Testis (tissue), 3 donors: Measurements from ENCODE around the gene RAP1GAP2. TPM values are rescaled to one million over a fixed set of nuclear protein-coding genes. Genes with fewer than 3 reads are reported as not detected.

ENCODE experiments used
- DNase-seq: peaks from one replicate; pipeline ENCODE4 v3.0.0-alpha.2; 2019
- H3K27ac ChIP-seq, 2 donors: fragments of 200-600 bp; sonication (generic); one replicate each; pipeline ENCODE4 v1.5.1; 2019
- H3K27me3 ChIP-seq: fragments of 200-600 bp; sonication (generic); one replicate; pipeline ENCODE4 v1.5.1; 2019
- H3K36me3 ChIP-seq: fragments of 200-600 bp; sonication (generic); one replicate; pipeline ENCODE4 v1.5.1; 2017; ENCODE audit warnings: low read depth; ENCODE audit errors: missing control alignments
- H3K4me1 ChIP-seq: fragments of 200-600 bp; sonication (generic); one replicate; pipeline ENCODE4 v1.5.1; 2019
- H3K4me3 ChIP-seq, 2 donors: fragments of 200-600 bp; sonication (generic); one replicate each; pipeline ENCODE4 v1.5.1; 2017 to 2019
- H3K9me3 ChIP-seq: fragments of 200-600 bp; sonication (generic); one replicate; pipeline ENCODE4 v1.5.1; 2017
- POLR2A ChIP-seq: fragments of 450-650 bp; IDR thresholded peaks from one replicate; pipeline ENCODE4 v1.6.1; 2017; ENCODE audit warnings: antibody characterized with exemption, mild to moderate bottlenecking, moderate library complexity
- WGBS, 2 donors: methylation state at CpG; one replicate each; pipeline ENCODE4 v1.1.5; 2018; 5-methylcytosine and 5-hydroxymethylcytosine counted together
- intact Hi-C: fragments of 100-400 bp; cut with DNase I; formaldehyde crosslinking; loops from one replicate; pipeline ENCODE4 v1.15.1; 2023; ENCODE audit warnings: low total_unique reads
- polyA plus RNA-seq: library from polyadenylated mRNA; stranded (reverse); fragments of 350-450 nt; fragmentation: Illumina TruSeq; extraction: RNeasy Lipid Tissue Mini Kit (QIAGEN cat#74804); gene quantifications from one replicate; pipeline ENCODE4 v1.2.3, GENCODE V29; 2014; ENCODE audit warnings: low read depth, low replicate concordance; ENCODE audit not compliant: insufficient read depth
- total RNA-seq, 2 donors: library from RNA; depleted of rRNA; stranded (reverse); fragments of >200 nt; gene quantifications; one replicate each; pipeline ENCODE4 v1.2.3, GENCODE V29; 2016
- TF ChIP-seq, protein P1 (sequence below), 3 experiments: fragments of 450-650 bp in 2 of 3; fragments of 200-600 bp in 1 of 3; sonication (generic) in 1 of 3; IDR thresholded peaks; one replicate each; pipeline ENCODE4 v1.5.1; 2016 to 2019; ENCODE audit warnings: antibody characterized with exemption in 3 of 3, mild to moderate bottlenecking in 2 of 3, moderate library complexity in 1 of 3

RAP1GAP2 gene
- total and polyA plus RNA-seq, 3 donors from 2014 or later: 10.4 to 21.7 (median 15.1) TPM

DNA sequence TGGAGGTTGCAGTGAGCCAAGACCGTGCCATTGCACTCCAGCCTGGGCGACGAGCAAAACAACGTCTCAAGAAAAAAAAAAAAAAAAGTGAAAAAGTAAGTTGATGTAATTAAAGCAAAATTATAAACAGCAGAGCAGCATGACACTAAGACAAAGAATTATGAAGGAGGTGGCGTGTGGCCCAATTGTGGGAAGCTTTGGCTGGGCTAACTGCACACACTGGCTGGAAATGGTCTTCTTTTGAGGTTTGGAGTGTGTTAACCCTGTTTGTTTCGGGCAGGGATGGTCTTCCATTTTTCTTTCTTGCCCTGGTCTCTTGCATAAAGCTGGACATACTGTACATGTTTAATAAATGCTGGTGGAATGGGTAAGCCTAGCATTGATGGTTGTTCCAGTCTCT lies 54.8 kb downstream of the RAP1GAP2 start:
- intact Hi-C loops: no loop called here
- Histone ChIP-seq H3K27ac (no peak overlapping the region), H3K27me3 (no peaks in the 10 kb centered on the region), H3K9me3 (no peaks in the 10 kb centered on the region), H3K36me3 (no peaks in the 10 kb centered on the region), H3K4me1 (peaks cover 11% of the 10 kb centered on the region), H3K4me3 (no peak overlapping the region)
- TF ChIP-seq POLR2A: no peak
- TF ChIP-seq, protein P1, sequence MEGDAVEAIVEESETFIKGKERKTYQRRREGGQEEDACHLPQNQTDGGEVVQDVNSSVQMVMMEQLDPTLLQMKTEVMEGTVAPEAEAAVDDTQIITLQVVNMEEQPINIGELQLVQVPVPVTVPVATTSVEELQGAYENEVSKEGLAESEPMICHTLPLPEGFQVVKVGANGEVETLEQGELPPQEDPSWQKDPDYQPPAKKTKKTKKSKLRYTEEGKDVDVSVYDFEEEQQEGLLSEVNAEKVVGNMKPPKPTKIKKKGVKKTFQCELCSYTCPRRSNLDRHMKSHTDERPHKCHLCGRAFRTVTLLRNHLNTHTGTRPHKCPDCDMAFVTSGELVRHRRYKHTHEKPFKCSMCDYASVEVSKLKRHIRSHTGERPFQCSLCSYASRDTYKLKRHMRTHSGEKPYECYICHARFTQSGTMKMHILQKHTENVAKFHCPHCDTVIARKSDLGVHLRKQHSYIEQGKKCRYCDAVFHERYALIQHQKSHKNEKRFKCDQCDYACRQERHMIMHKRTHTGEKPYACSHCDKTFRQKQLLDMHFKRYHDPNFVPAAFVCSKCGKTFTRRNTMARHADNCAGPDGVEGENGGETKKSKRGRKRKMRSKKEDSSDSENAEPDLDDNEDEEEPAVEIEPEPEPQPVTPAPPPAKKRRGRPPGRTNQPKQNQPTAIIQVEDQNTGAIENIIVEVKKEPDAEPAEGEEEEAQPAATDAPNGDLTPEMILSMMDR (IDR thresholded peaks at IDR 0.05): no peak
- DNase-seq: no peak
- 73 to 82% methylated on average over 6 of the region's 6 CpGs for WGBS, 2 donors

DNA sequence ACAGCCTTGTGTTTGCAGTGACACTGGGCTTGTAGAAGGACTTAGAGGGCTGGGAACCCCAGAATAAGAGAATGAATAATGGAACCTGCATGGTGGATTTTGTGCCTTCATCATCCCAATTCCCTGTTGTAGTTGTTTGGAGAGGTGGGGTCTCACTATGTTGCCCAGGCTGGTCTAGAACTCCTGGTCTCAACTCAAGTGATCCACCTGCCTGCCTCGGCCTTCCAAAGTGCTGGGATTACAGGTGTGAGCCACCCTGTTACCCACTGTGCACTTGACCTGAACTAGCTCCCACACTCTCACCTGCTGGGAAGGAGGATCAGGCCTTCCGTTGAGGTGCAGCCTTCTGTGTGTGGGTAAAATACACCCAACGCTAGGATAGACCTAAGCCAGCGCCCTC lies 55.4 kb downstream of the RAP1GAP2 start:
- H3K27ac ChIP-seq: no peak overlapping the region
- TF ChIP-seq POLR2A: no peak
- TF ChIP-seq, protein P1 (IDR thresholded peaks at IDR 0.05): no peak
- H3K4me1 ChIP-seq: peaks cover 11% of the 10 kb centered on the region
- intact Hi-C loops: no loop called here
- H3K36me3 ChIP-seq: no peaks in the 10 kb centered on the region
- no peak overlapping the region for H3K4me3 ChIP-seq
- 78 to 91% methylated on average over 4 of the region's 4 CpGs for WGBS, 2 donors
- no peaks in the 10 kb centered on the region for H3K9me3 ChIP-seq
- H3K27me3 ChIP-seq: no peaks in the 10 kb centered on the region
- no peak for DNase-seq

DNA sequence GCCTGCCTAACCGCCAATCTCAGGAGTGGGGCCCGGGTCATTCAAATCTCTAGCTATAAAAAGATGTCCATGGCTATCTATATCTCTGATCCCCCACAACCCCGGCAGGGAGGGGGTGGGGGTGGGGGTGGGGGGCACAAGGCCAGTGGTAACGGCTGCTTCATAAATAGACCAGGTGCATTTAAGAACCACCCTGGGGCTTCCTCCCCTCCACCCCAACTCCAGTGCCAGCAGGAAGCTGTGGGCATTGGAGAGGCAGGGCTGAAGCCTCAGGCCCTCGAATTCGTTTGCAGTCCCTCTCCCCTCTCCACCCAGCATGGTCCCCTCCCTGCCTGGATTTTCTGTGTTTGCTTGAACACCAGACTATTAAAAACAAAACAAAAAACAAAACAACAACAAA lies 56.0 kb downstream of the RAP1GAP2 start:
- Histone ChIP-seq H3K36me3 (no peaks in the 10 kb centered on the region), H3K27me3 (no peaks in the 10 kb centered on the region), H3K4me1 (peaks cover 11% of the 10 kb centered on the region), H3K9me3 (no peaks in the 10 kb centered on the region), H3K27ac (no peak overlapping the region), H3K4me3 (peak overlapping the region in 1 of 2 donors; percentile 44)
- no peak for DNase-seq
- intact Hi-C loops: no loop called here
- WGBS, 2 donors: 22 to 32% methylated on average over 6 of the region's 6 CpGs
- TF ChIP-seq, protein P1 (IDR thresholded peaks at IDR 0.05): no peak
- TF ChIP-seq POLR2A: no peak

DNA sequence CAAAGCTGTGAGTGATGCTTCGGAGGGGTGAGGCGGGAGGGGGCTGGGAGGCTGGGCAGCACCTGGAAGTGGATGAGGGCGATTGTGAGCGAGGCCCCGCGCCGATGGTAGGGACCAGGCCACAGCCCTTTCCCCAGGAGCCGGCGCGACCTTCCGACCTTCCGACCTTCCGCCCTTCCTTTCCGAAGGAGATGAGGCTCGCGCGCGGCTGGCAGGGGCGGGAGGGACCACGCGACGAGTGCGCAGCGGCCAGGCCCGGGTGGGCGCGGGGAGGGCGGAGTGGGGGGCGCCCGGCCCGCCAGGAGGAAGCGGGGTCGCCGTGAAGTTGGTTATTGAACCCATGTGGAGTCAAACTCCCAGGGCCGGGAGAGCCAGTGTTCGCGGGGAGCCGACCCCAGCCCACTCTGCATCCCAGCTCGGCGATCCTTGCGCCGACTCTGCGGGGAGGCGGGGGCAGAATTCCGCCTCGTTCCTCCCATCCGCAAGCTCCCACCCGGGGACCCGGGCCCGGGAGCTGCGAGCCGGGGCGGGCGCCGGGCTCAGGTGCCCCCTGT lies 56.6 kb downstream of the RAP1GAP2 start:
- H3K36me3 ChIP-seq: no peaks in the 10 kb centered on the region
- no peaks in the 10 kb centered on the region for H3K27me3 ChIP-seq
- peaks cover 11% of the 10 kb centered on the region for H3K4me1 ChIP-seq
- 17 to 41% methylated on average over 10 to 52 of the region's 55 CpGs for WGBS, 2 donors
- no peak for TF ChIP-seq POLR2A
- TF ChIP-seq, protein P1 (IDR thresholded peaks at IDR 0.05): no peak
- intact Hi-C loops: no loop called here
- H3K9me3 ChIP-seq: no peaks in the 10 kb centered on the region
- H3K27ac ChIP-seq: peak overlapping the region; percentile 10 to 19
- H3K4me3 ChIP-seq: peak overlapping the region; percentile 44 to 55
- DNase-seq: no peak
